Renal cortical epithelial cell (primary cell): ENCODE data around the gene ZNF618. TPM values are rescaled to one million over a fixed set of nuclear protein-coding genes. Genes with fewer than 3 reads are reported as not detected.
"Not testable (repeated sequence)": the region's sequence is repeated elsewhere in the genome, so short reads cannot be mapped to it uniquely, and the experiment has no call there.

Experiments used
- DNase-seq: peaks from one replicate; pipeline ENCODE4 v3.0.0-alpha.2; 2011; ENCODE audit warnings: low read depth
- total RNA-seq: library from RNA; depleted of rRNA; stranded (reverse); fragments of >200 nt; gene quantifications from 2 replicates; pipeline ENCODE4 v1.2.3, GENCODE V29; 2014

Gene ZNF618
- total RNA-seq, 1 donor from 2014 or later, result 30.6 TPM

GRCh38 chr9:114037961-114038723 is 162.0 kb downstream of the ZNF618 start:
- peak; percentile 88 for DNase-seq

DNA sequence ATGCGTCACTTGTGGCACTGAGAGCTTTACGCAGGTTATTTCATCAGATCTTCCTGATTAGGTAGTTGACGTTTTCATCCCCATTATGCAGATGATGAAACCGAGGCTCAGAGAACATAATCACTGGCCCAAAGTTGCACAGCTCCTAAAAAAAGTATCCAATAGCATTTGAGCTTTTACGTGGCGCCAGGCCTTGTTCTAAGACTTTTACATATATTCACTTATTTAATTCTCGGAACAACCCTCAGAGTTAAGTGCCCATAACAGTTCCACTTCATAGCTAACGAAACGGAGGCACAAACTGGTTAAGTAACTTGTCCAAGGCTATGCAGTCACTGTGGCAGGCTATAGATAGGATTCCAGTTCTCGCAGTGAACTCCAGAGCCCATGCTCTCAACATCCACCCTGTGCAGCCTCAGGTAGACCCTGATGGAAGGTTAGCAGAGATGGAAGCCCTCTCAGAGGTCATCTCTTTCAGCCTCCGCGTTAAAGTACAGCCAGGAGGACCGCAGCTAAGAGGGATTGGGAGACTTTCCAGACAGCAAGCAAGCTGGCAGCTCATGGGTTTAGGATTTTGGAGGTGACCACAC is 162.7 kb downstream of the ZNF618 start:
- no peak for DNase-seq

GRCh38 chr9:114039484-114039883 is 163.4 kb downstream of the ZNF618 start:
- DNase-seq, result no peak

- DNase-seq, result not testable (repeated sequence)
Measured at GRCh38 chr9:114043660-114044059, 167.6 kb downstream of the ZNF618 start.

- DNase-seq, result no peak
Measured at GRCh38 chr9:114046237-114046755, 170.2 kb downstream of the ZNF618 start.

DNA sequence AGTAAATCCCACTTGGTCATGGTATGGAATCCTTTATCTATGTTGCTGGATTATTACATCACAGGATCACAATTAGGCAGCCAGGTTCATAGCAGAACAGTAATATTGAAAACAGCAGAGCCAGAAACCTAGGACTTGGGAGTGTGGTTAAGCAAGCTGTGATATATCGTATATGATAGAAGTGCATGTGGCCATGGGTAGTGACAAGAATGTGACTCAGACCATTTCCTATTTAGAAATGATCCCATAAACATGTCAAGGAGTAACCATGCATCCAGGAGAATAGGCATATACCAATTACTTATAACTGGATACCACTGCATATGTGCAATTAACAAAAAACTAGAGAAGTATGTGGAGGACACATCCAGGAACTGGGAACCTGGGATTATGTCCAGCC is 170.8 kb downstream of the ZNF618 start:
- no peak for DNase-seq

DNA sequence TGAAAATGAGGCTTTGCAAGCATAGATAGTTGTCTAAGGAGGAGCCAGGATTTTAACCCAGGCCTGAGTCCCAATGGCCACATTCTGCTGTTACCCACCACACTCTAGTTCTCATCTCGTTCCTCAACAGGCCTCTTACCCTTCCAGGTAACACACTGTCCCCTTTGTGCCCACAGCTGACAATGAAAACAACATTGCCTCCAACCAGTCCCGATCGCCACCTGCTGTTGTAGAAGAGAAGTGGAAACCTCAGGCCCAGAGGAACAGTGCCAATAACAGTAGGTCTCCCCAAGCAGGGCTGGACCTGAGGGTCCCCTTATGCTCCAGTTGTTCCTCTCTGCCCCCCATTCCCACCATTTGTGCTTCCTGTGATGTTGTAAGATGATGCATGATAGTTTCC is 171.6 kb downstream of the ZNF618 start:
- DNase-seq, result peak; percentile 6

DNA sequence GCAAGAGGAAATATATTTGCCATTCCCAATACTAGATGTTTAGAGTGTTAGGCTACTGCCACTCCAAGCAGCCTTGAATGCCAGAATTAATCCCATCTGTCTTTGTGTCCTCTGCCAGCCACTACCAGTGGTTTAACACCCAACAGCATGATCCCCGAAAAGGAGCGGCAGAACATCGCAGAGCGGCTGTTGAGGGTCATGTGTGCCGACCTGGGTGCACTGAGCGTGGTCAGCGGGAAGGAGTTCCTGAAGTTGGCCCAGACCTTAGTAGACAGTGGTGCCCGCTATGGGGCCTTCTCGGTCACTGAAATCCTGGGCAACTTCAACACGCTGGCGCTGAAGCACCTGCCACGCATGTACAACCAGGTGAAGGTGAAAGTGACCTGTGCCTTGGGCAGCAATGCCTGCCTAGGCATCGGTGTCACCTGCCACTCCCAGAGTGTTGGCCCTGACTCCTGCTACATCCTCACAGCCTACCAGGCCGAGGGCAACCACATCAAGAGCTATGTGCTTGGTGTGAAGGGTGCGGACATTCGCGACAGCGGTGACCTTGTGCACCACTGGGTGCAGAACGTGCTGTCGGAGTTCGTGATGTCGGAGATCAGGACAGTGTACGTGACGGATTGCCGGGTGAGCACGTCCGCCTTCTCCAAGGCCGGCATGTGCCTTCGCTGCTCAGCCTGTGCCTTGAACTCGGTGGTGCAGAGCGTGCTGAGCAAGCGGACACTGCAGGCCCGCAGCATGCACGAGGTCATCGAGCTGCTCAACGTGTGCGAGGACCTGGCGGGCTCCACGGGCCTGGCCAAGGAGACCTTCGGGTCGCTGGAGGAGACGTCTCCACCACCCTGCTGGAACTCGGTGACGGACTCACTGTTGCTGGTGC is 172.7 kb downstream of the ZNF618 start:
- DNase-seq, result no peak

DNA sequence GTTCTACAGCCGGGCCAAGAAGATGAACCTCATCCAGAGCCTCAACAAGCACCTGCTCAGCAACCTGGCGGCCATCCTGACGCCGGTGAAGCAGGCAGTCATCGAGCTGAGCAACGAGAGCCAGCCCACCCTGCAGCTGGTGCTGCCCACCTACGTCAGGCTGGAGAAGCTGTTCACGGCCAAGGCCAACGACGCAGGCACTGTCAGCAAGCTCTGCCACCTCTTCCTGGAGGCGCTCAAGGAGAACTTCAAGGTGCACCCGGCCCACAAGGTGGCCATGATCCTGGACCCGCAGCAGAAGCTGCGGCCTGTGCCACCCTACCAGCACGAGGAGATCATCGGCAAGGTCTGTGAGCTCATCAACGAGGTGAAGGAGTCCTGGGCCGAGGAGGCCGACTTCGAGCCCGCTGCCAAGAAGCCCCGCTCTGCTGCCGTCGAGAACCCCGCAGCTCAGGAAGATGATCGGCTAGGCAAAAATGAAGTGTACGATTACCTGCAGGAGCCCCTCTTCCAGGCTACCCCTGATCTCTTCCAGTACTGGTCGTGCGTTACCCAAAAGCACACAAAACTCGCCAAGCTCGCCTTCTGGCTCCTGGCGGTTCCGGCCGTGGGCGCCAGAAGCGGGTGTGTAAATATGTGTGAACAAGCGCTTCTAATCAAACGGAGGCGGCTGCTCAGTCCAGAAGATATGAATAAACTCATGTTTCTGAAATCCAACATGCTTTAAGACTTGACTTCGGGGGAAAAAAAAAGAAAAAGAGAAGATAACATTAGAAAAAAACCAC is 173.5 kb downstream of the ZNF618 start:
- no peak for DNase-seq

DNA sequence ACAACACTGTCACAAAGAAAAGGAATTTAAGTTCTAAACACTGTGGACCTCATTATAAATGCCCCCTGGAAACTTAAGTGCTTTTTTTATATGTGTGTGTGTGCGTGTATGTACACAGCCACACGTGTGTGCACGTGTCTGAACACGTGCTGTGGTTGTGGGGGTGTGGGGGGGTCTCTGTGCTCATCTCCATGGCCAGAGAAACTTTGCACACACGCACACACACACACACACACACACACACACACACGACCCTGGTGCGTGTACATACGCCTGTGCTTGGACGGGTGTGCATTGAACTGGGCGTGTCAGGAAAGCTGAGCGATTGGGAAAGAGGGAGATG is 174.1 kb downstream of the ZNF618 start:
- DNase-seq, result no peak

GRCh38 chr9:114050646-114051045 is 174.5 kb downstream of the ZNF618 start:
- DNase-seq, result no peak

DNA sequence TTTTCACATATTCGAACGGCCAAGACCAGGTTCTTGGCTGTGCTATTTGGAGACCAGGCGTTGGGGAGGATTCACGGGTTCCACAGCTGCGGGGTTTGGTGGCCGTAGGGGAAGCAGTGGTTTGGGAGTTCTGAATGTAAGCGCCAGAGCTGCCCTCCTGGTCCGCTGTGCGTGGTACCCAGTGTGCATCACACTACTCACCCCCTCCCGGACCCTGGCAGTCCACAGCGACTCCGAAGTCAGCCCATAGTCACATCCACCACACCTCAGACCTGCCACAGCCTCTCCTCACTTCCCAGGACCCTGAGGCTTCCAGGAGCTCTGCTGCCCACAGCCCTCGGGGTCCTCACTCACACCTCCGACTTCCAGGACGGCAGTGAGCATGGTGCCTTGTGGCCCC is 175.2 kb downstream of the ZNF618 start:
- DNase-seq, result no peak

GRCh38 chr9:114051706-114052105 is 175.6 kb downstream of the ZNF618 start:
- no peak for DNase-seq

- DNase-seq, result no peak
Measured at GRCh38 chr9:114053246-114054005, 177.3 kb downstream of the ZNF618 start.

GRCh38 chr9:114054191-114054690 is 178.1 kb downstream of the ZNF618 start:
- no peak for DNase-seq

- DNase-seq, result no peak
Measured at GRCh38 chr9:114055061-114055460, 179.0 kb downstream of the ZNF618 start.

GRCh38 chr9:114055894-114056293 is 179.8 kb downstream of the ZNF618 start:
- DNase-seq, result no peak

- DNase-seq, result no peak
Measured at GRCh38 chr9:114056527-114056926, 180.4 kb downstream of the ZNF618 start.

GRCh38 chr9:114057161-114057885 is 181.2 kb downstream of the ZNF618 start:
- DNase-seq, result no peak

- no peak for DNase-seq
Measured at GRCh38 chr9:114058688-114059046, 182.6 kb downstream of the ZNF618 start.
